Panc1 (cell line): ENCODE data around the gene TRAM2. TPM values are rescaled to one million over a fixed set of nuclear protein-coding genes. Genes with fewer than 3 reads are reported as not detected.

Experiments used
- ATAC-seq: fragments of 200-7000 bp; cut with Tn5 transposase; 2 replicates; pipeline ENCODE4 v1.9.1; 2020; ENCODE audit warnings: mild to moderate bottlenecking, moderate library complexity
- BruUV-seq: library from RNA; stranded (reverse); fragments of 400-500 nt; replicated peaks from 2 replicates; lab custom pipeline; 2021; lab: Mats Ljungman, UMichigan
- CTCF ChIA-PET: fragments of 300-600 bp; sonication (Branson Sonifier 250); formaldehyde crosslinking; loops from one replicate; lab custom pipeline; 2022; ENCODE audit warnings: antibody characterized with exemption; lab: Charles Lee
- POLR2A ChIA-PET: fragments of 300-600 bp; sonication (Branson Sonifier 250); formaldehyde crosslinking; loops from one replicate; lab custom pipeline; 2022; ENCODE audit warnings: antibody characterized with exemption; lab: Charles Lee
- DNase-seq: peaks from one replicate; pipeline ENCODE4 v3.0.0-alpha.2; 2010; ENCODE audit warnings: low read depth, low spot score
- H3K27ac ChIP-seq: 2 replicates; pipeline ENCODE4 v1.5.1; 2011; ENCODE audit warnings: mild to moderate bottlenecking, low read length, inconsistent platforms
- H3K27me3 ChIP-seq: fragments of 200-500 bp; sonication (Bioruptor generic); 2 replicates; pipeline ENCODE4 v1.6.0; 2014; ENCODE audit warnings: low read length, inconsistent platforms; ENCODE audit not compliant: control insufficient read depth, insufficient read depth
- H3K36me3 ChIP-seq: fragments of 200-500 bp; sonication (Bioruptor generic); 2 replicates; pipeline ENCODE4 v1.5.1; 2014; ENCODE audit warnings: inconsistent platforms, mild to moderate bottlenecking, low read length, moderate library complexity; ENCODE audit not compliant: control insufficient read depth, insufficient read depth
- H3K4me1 ChIP-seq: 2 replicates; pipeline ENCODE4 v1.5.1; 2011; ENCODE audit warnings: inconsistent platforms, mild to moderate bottlenecking, low read length, moderate library complexity; ENCODE audit not compliant: control insufficient read depth, insufficient read depth
- H3K4me3 ChIP-seq, 2 experiments: 2 replicates each; pipeline ENCODE4 v1.5.1; 2011 to 2012; ENCODE audit warnings: low read depth in 2 of 2, low read length in 2 of 2, mild to moderate bottlenecking in 2 of 2, inconsistent platforms in 1 of 2, moderate library complexity in 1 of 2
- H3K9me3 ChIP-seq: fragments of 200-500 bp; sonication (Bioruptor generic); 2 replicates; pipeline ENCODE4 v1.5.1; 2014; ENCODE audit warnings: low read depth, mild to moderate bottlenecking, inconsistent platforms, low read length, moderate library complexity; ENCODE audit not compliant: control insufficient read depth, insufficient read depth
- CTCF ChIP-seq: fragments of 450-650 bp; IDR thresholded peaks from 2 replicates; pipeline ENCODE4 v1.5.1; 2017; ENCODE audit warnings: mild to moderate bottlenecking
- POLR2AphosphoS5 ChIP-seq: IDR thresholded peaks from 2 replicates; pipeline ENCODE4 v1.6.1; 2012; ENCODE audit warnings: mild to moderate bottlenecking, low read depth, low read length, moderate library complexity
- SIN3A ChIP-seq: IDR thresholded peaks from 2 replicates; pipeline ENCODE4 v1.6.1; 2012; ENCODE audit warnings: low read depth, mild to moderate bottlenecking, low read length, moderate library complexity, borderline replicate concordance; ENCODE audit not compliant: insufficient read depth
- TCF7L2 ChIP-seq: IDR thresholded peaks from 2 replicates; pipeline ENCODE4 v1.6.1; 2011; ENCODE audit warnings: mild to moderate bottlenecking, low read depth, low read length, inconsistent platforms
- in situ Hi-C: cut with HindIII; loops from 2 replicates; pipeline ENCODE4 v1.10.0; 2016; ENCODE audit warnings: low sequenced_read_pairs, low pct_unique_long_range_greater_than_20kb
- intact Hi-C: fragments of 100-400 bp; cut with micrococcal nuclease; formaldehyde crosslinking; loops from one replicate; pipeline ENCODE4 v1.10.0; 2022; ENCODE audit not compliant: unreplicated experiment
- total RNA-seq: library from RNA; stranded (reverse); gene quantifications from one replicate; pipeline ENCODE4 v1.2.1, GENCODE V29; 2021; ENCODE audit not compliant: unreplicated experiment
- TF ChIP-seq, protein P1 (sequence below), 2 experiments: IDR thresholded peaks; 2 replicates each; pipeline ENCODE4 v1.6.1; 2011 to 2012; ENCODE audit warnings: low read depth in 2 of 2, control low read depth in 1 of 2, low read length in 1 of 2, mild to moderate bottlenecking in 1 of 2, moderate library complexity in 1 of 2; ENCODE audit not compliant: insufficient read depth in 1 of 2

The TRAM2 gene
- total RNA-seq, 1 experiment from 2014 or later, result 56.7 TPM

- ATAC-seq, result no peak
- DNase-seq, result no peak
- H3K4me3 ChIP-seq, result no peak overlapping the region
- H3K27ac ChIP-seq, result no peak overlapping the region
- TF ChIP-seq TCF7L2 (no peak), SIN3A (no peak), CTCF (no peak), POLR2AphosphoS5 (no peak)
- TF ChIP-seq, protein P1, sequence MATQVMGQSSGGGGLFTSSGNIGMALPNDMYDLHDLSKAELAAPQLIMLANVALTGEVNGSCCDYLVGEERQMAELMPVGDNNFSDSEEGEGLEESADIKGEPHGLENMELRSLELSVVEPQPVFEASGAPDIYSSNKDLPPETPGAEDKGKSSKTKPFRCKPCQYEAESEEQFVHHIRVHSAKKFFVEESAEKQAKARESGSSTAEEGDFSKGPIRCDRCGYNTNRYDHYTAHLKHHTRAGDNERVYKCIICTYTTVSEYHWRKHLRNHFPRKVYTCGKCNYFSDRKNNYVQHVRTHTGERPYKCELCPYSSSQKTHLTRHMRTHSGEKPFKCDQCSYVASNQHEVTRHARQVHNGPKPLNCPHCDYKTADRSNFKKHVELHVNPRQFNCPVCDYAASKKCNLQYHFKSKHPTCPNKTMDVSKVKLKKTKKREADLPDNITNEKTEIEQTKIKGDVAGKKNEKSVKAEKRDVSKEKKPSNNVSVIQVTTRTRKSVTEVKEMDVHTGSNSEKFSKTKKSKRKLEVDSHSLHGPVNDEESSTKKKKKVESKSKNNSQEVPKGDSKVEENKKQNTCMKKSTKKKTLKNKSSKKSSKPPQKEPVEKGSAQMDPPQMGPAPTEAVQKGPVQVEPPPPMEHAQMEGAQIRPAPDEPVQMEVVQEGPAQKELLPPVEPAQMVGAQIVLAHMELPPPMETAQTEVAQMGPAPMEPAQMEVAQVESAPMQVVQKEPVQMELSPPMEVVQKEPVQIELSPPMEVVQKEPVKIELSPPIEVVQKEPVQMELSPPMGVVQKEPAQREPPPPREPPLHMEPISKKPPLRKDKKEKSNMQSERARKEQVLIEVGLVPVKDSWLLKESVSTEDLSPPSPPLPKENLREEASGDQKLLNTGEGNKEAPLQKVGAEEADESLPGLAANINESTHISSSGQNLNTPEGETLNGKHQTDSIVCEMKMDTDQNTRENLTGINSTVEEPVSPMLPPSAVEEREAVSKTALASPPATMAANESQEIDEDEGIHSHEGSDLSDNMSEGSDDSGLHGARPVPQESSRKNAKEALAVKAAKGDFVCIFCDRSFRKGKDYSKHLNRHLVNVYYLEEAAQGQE (IDR thresholded peaks at IDR 0.05; ENCODE audit: insufficient read depth in 1 of 2, low read depth in 2 of 2, low read length in 1 of 2), result no peak
- in situ Hi-C loops, result no loop called here
- H3K4me1 ChIP-seq, result peaks cover 1% of the 10 kb centered on the region; the same call in 1 of the 2 replicates
- H3K36me3 ChIP-seq, result no peaks in the 10 kb centered on the region
- POLR2A ChIA-PET, result no interaction called here
- CTCF ChIA-PET, result no interaction called here
- H3K9me3 ChIP-seq, result no peaks in the 10 kb centered on the region
- intact Hi-C loops, result no loop called here
- H3K27me3 ChIP-seq, result no peaks in the 10 kb centered on the region
- no TSS peak for BruUV-seq
Observed at GRCh38 chr6:52582996-52583395, 6.1 kb upstream of the TRAM2 start.

DNA sequence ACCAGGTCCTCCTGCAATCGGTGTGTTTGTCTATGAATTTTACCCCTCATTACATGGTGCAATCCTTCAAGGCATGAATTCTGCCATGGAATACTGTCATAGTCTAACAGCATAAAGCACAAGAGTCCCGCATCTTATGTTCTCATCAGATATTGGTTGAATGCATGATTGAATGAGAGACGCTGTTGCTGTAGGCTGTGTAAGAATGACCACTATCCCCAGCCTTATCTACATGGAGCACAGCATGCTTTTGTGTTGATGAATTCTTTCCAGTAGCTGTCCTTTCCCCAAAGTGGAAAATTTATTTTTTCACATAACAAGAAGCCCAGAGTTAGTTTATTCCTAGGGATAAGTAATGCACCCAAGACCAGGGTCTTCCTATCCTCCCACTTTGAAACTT lies 5.6 kb upstream of the TRAM2 start:
- CTCF ChIA-PET, result no interaction called here
- POLR2A ChIA-PET, result interaction anchor here (0.6 kb wide), 1 partner anchor 163 kb away, joined by 3 read pairs; the partner anchor contains the start of gene EFHC1
- Histone ChIP-seq H3K27ac (no peak overlapping the region), H3K4me3 (no peak overlapping the region), H3K4me1 (peaks cover 6% of the 10 kb centered on the region; the same call in 1 of the 2 replicates), H3K36me3 (no peaks in the 10 kb centered on the region), H3K9me3 (no peaks in the 10 kb centered on the region), H3K27me3 (no peaks in the 10 kb centered on the region)
- DNase-seq, result no peak
- TF ChIP-seq, protein P1 (IDR thresholded peaks at IDR 0.05; ENCODE audit: insufficient read depth in 1 of 2, low read depth in 2 of 2, low read length in 1 of 2), result no peak
- TF ChIP-seq POLR2AphosphoS5 (no peak), CTCF (no peak), SIN3A (no peak), TCF7L2 (no peak)
- no TSS peak for BruUV-seq
- in situ Hi-C loops (no loop called here), intact Hi-C loops (no loop called here)
- ATAC-seq, result no peak
